GM12878 (cell line): ENCODE measurements around the gene DEPDC1.

Experiments used
- DPF2 ChIP-seq: fragments of 450-650 bp; IDR thresholded peaks from 2 replicates; pipeline ENCODE4 v1.6.1; 2017; ENCODE audit warnings: mild to moderate bottlenecking
- POLR2A ChIP-seq: IDR thresholded peaks from 2 replicates; pipeline ENCODE4 v1.6.1; 2011; ENCODE audit warnings: low read depth, mild to moderate bottlenecking, low read length
- TF ChIP-seq, protein P1 (sequence below), 3 experiments: IDR thresholded peaks in 2 of 3; conservative IDR thresholded peaks in 1 of 3; 2 replicates each; pipeline ENCODE4 v1.5.1; 2011; ENCODE audit warnings: low read depth in 3 of 3, low read length in 3 of 3, mild to moderate bottlenecking in 3 of 3, control low read depth in 2 of 3, moderate library complexity in 2 of 3, inconsistent platforms in 1 of 3, mixed read lengths in 1 of 3; ENCODE audit not compliant: control insufficient read depth in 2 of 3, insufficient read depth in 1 of 3; ENCODE audit errors: extremely low read depth in 1 of 3

DNA sequence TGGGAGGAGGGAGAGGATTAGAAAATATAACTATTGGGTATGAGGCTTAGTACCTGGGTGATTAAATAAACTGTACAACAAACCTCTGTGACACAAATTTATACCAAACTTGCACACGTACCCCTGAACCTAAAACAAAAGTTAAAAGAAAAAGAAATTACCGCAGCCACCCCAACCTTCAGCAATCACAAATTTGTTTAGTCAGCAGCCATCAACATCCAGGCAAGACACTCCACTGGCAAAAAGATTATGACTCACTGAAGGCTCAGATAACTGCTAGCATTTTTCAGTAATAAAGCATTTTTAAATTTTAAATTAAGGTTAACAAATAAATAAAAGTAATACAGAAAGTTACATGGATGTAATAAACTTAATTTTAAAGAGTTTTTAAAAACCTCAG is 14.4 kb upstream of the DEPDC1 start:
- TF ChIP-seq, protein P1, sequence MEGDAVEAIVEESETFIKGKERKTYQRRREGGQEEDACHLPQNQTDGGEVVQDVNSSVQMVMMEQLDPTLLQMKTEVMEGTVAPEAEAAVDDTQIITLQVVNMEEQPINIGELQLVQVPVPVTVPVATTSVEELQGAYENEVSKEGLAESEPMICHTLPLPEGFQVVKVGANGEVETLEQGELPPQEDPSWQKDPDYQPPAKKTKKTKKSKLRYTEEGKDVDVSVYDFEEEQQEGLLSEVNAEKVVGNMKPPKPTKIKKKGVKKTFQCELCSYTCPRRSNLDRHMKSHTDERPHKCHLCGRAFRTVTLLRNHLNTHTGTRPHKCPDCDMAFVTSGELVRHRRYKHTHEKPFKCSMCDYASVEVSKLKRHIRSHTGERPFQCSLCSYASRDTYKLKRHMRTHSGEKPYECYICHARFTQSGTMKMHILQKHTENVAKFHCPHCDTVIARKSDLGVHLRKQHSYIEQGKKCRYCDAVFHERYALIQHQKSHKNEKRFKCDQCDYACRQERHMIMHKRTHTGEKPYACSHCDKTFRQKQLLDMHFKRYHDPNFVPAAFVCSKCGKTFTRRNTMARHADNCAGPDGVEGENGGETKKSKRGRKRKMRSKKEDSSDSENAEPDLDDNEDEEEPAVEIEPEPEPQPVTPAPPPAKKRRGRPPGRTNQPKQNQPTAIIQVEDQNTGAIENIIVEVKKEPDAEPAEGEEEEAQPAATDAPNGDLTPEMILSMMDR (IDR thresholded peaks at IDR 0.05 in 2 of 3, conservative IDR thresholded peaks at IDR 0.05 in 1 of 3; ENCODE audit: control insufficient read depth in 2 of 3, extremely low read depth in 1 of 3, insufficient read depth in 1 of 3, low read depth in 3 of 3, low read length in 3 of 3), result no peak
- TF ChIP-seq DPF2, result no peak
- no peak for TF ChIP-seq POLR2A
